HepG2 (cell line): ENCODE data around the gene CCDC87. TPM values are rescaled to one million over a fixed set of nuclear protein-coding genes. Genes with fewer than 3 reads are reported as not detected.

ENCODE experiments used
- ATAC-seq: fragments of 200-7000 bp; cut with Tn5 transposase; 3 replicates; pipeline ENCODE4 v1.9.1; 2020; ENCODE audit warnings: mild to moderate bottlenecking, moderate library complexity
- BruUV-seq: library from RNA; stranded (reverse); fragments of 400-500 nt; replicated peaks from 2 replicates; lab custom pipeline; 2021; lab: Mats Ljungman, UMichigan
- CTCF ChIA-PET: fragments of 300-600 bp; formaldehyde crosslinking; extraction: SDS; loops from one replicate; lab custom pipeline; 2021; ENCODE audit warnings: low total read pairs, inconsistent platforms, low intra/inter-chr PET ratio; lab: Yijun Ruan, JAX
- POLR2A ChIA-PET: fragments of 350-600 bp; sonication (Branson Sonifier 250); formaldehyde crosslinking; loops from one replicate; lab custom pipeline; 2020; ENCODE audit warnings: antibody characterized with exemption, inconsistent platforms; lab: Yijun Ruan, JAX
- DNase-seq: peaks from one replicate; pipeline ENCODE4 v3.0.0-alpha.2; 2015; ENCODE audit warnings: low spot score
- FAIRE-seq: peaks from 3 replicates; lab custom pipeline; 2011; peaks lifted over from hg19 to GRCh38; lab: Jason Lieb, UNC
- H2AFZ ChIP-seq: one replicate; pipeline ENCODE4 v1.6.1; 2011; ENCODE audit warnings: low read length, inconsistent platforms
- H3K27ac ChIP-seq: fragments of 300-600 bp; 3 replicates; pipeline ENCODE4 v1.8.0; 2011; ENCODE audit warnings: mixed run types, mild to moderate bottlenecking, mixed read lengths, low read length, inconsistent platforms; ENCODE audit not compliant: insufficient read depth; ENCODE audit errors: extremely low read length
- H3K27me3 ChIP-seq, 2 experiments: fragments of 200-600 bp in 1 of 2; 2 replicates in 1 of 2; 3 replicates in 1 of 2; pipeline versions ENCODE4 v1.6.0 to v1.8.0; 2011; ENCODE audit warnings: low read length in 2 of 2, mild to moderate bottlenecking in 2 of 2, moderate library complexity in 2 of 2, inconsistent platforms in 1 of 2; ENCODE audit not compliant: insufficient read depth in 2 of 2, control insufficient read depth in 1 of 2
- H3K36me3 ChIP-seq, 2 experiments: fragments of 200-600 bp in 1 of 2; replicated peaks in 1 of 2; 2 replicates in 1 of 2; 3 replicates in 1 of 2; pipeline versions ENCODE4 v1.5.1 to v1.8.0; 2011; ENCODE audit warnings: low read length in 2 of 2, inconsistent platforms in 1 of 2; ENCODE audit not compliant: insufficient read depth in 2 of 2, control insufficient read depth in 1 of 2
- H3K4me1 ChIP-seq: 2 replicates; pipeline ENCODE4 v1.5.1; 2012; ENCODE audit warnings: low read length, inconsistent platforms; ENCODE audit not compliant: insufficient read depth
- H3K4me2 ChIP-seq: 2 replicates; pipeline ENCODE4 v1.6.0; 2011; ENCODE audit warnings: low read depth, low read length, inconsistent platforms
- H3K4me3 ChIP-seq, 3 experiments: fragments of 200-600 bp in 1 of 3; sonication (generic), shearing (Covaris generic) in 1 of 3; replicated peaks in 1 of 3; 2 replicates each; pipeline ENCODE4 v1.5.1; 2011 to 2016; ENCODE audit warnings: low read length in 3 of 3, inconsistent platforms in 2 of 3, low read depth in 2 of 3, mild to moderate bottlenecking in 2 of 3, control low read depth in 1 of 3, mixed read lengths in 1 of 3; ENCODE audit not compliant: insufficient read depth in 1 of 3
- H3K79me2 ChIP-seq: one replicate; pipeline ENCODE4 v1.6.1; 2011; ENCODE audit warnings: low read length, inconsistent platforms; ENCODE audit not compliant: insufficient read depth
- H3K9ac ChIP-seq: 2 replicates; pipeline ENCODE4 v1.6.0; 2011; ENCODE audit warnings: mild to moderate bottlenecking, low read depth, low read length, inconsistent platforms; ENCODE audit not compliant: insufficient read depth
- H3K9me3 ChIP-seq: 2 replicates; pipeline ENCODE4 v1.5.1; 2012; ENCODE audit warnings: mild to moderate bottlenecking, low read length
- H4K20me1 ChIP-seq: 2 replicates; pipeline ENCODE4 v1.6.0; 2011; ENCODE audit warnings: inconsistent platforms, mild to moderate bottlenecking, low read length, moderate library complexity; ENCODE audit not compliant: insufficient read depth
- CBX5 ChIP-seq: sonication (generic); formaldehyde crosslinking; IDR thresholded peaks from 2 replicates; pipeline ENCODE4 v1.4.0; 2020; ENCODE audit warnings: missing genetic modification reagents, borderline replicate concordance
- EED ChIP-seq: sonication (generic); formaldehyde crosslinking; IDR thresholded peaks from 2 replicates; pipeline ENCODE4 v1.5.0; 2020; ENCODE audit warnings: mild to moderate bottlenecking, missing genetic modification reagents
- KLF13 ChIP-seq: sonication (generic); formaldehyde crosslinking; IDR thresholded peaks from 2 replicates; pipeline ENCODE4 v1.4.0; 2020; ENCODE audit warnings: mild to moderate bottlenecking, missing genetic modification reagents
- MLX ChIP-seq: IDR thresholded peaks from 2 replicates; pipeline ENCODE4 v1.6.1; 2016
- TBL1XR1 ChIP-seq: fragments of 150-350 bp; IDR thresholded peaks from 2 replicates; pipeline ENCODE4 v1.6.1; 2014; ENCODE audit warnings: borderline replicate concordance, low read length; ENCODE audit not compliant: partially characterized antibody
- ZIK1 ChIP-seq: sonication (generic); formaldehyde crosslinking; IDR thresholded peaks from 2 replicates; pipeline ENCODE4 v1.5.0; 2020; ENCODE audit warnings: mild to moderate bottlenecking, low read depth, missing genetic modification reagents, borderline replicate concordance
- ZMYM2 ChIP-seq: sonication (generic); formaldehyde crosslinking; IDR thresholded peaks from 2 replicates; pipeline ENCODE4 v1.8.0; 2022; ENCODE audit warnings: mild to moderate bottlenecking, missing genetic modification reagents
- ZNF280B ChIP-seq: sonication (generic); formaldehyde crosslinking; IDR thresholded peaks from 2 replicates; pipeline ENCODE4 v1.5.0; 2020; ENCODE audit warnings: missing genetic modification reagents, mild to moderate bottlenecking, borderline replicate concordance
- ZNF331 ChIP-seq: sonication (generic); formaldehyde crosslinking; IDR thresholded peaks from 2 replicates; pipeline ENCODE4 v1.4.0; 2020; ENCODE audit warnings: missing genetic modification reagents
- ZNF354B ChIP-seq: sonication (generic); formaldehyde crosslinking; IDR thresholded peaks from 2 replicates; pipeline ENCODE4 v1.8.0; 2022; ENCODE audit warnings: mild to moderate bottlenecking, missing genetic modification reagents
- ZNF570 ChIP-seq: sonication (generic); formaldehyde crosslinking; IDR thresholded peaks from 2 replicates; pipeline ENCODE4 v1.4.0; 2020; ENCODE audit warnings: mild to moderate bottlenecking, missing genetic modification reagents, borderline replicate concordance
- ZNF704 ChIP-seq: sonication (generic); formaldehyde crosslinking; IDR thresholded peaks from 2 replicates; pipeline ENCODE4 v1.8.1; 2023; ENCODE audit warnings: mild to moderate bottlenecking, inconsistent platforms, moderate library complexity, missing genetic modification reagents, borderline replicate concordance
- WGBS: methylation state at CpG from one replicate; pipeline ENCODE4 v1.1.6; 2017; ENCODE audit warnings: low lambda C conversion rate; 5-methylcytosine and 5-hydroxymethylcytosine counted together
- in situ Hi-C: cut with HindIII; loops from 2 replicates; pipeline ENCODE4 v1.10.0; 2017; ENCODE audit warnings: low pct_unique_long_range_greater_than_20kb; ENCODE audit not compliant: extremely low pct_ligation_motif_present
- intact Hi-C: fragments of 100-400 bp; cut with micrococcal nuclease; formaldehyde crosslinking; loops from one replicate; pipeline ENCODE4 v1.10.0; 2022; ENCODE audit not compliant: unreplicated experiment
- polyA plus RNA-seq, 8 experiments: library from polyadenylated mRNA; depleted of rRNA in 3 of 8; stranded (reverse) in 7 of 8; unstranded in 1 of 8; fragments of >200 nt; fragmentation: Illumina TruSeq in 4 of 8; extraction: Trizol in 4 of 8; gene quantifications; 2 replicates each; pipeline versions ENCODE4 v1.2.1 to v1.2.3, GENCODE V29; 2011 to 2016; ENCODE audit warnings: low read depth in 4 of 8, missing spikeins in 1 of 8, mixed read lengths in 1 of 8; ENCODE audit not compliant: insufficient read depth in 1 of 8
- total RNA-seq, 5 experiments: library from RNA; depleted of rRNA; stranded (reverse); fragments of >200 nt; fragmentation: Illumina TruSeq; extraction: Trizol; gene quantifications; 2 replicates each; pipeline ENCODE4 v1.2.3, GENCODE V29; 2016; ENCODE audit warnings: low read depth in 1 of 5

CCDC87 gene
- total and polyA plus RNA-seq, 2 of the 13 experiments (the other 11 are each of a cell fraction or from before 2014, with no cell fraction given), result 0.05 to 0.42 TPM

GRCh38 chr11:66566221-66566620 is 26.6 kb downstream of the CCDC87 start:
- CTCF ChIA-PET, result no interaction called here
- Histone ChIP-seq H3K4me1 (no peaks in the 10 kb centered on the region), H3K36me3 (no peaks in the 10 kb centered on the region), H3K4me2 (no peak overlapping the region), H3K4me3 (no peak overlapping the region), H2AFZ (no peak overlapping the region), H3K9me3 (no peaks in the 10 kb centered on the region), H3K9ac (no peak overlapping the region), H3K27me3 (peaks cover 3 to 59% of the 10 kb centered on the region in 2 experiments; a peak in 4 of 5 replicates), H4K20me1 (no peaks in the 10 kb centered on the region), H3K27ac (no peak overlapping the region), H3K79me2 (no peaks in the 10 kb centered on the region)
- 52% methylated on average over 8 of the region's 8 CpGs for WGBS
- TF ChIP-seq TBL1XR1 (no peak), CBX5 (CRISPR knock-in tag) (no peak), MLX (no peak), ZIK1 (no peak), ZNF570 (CRISPR knock-in tag) (no peak), ZMYM2 (no peak), ZNF704 (no peak), EED (CRISPR knock-in tag) (no peak), ZNF280B (CRISPR knock-in tag) (no peak), ZNF354B (CRISPR knock-in tag) (no peak), ZNF331 (CRISPR knock-in tag) (no peak), KLF13 (no peak)
- BruUV-seq, result no TSS peak
- DNase-seq (no peak), FAIRE-seq (no peak), ATAC-seq (no peak)
- POLR2A ChIA-PET, result no interaction called here
- in situ Hi-C loops (loop anchor here (25.0 kb wide), 1 partner anchor 271 kb away; the partner anchor contains the start of gene RCE1), intact Hi-C loops (no loop called here)
